Measurements from ENCODE around the gene OPRD1.

The OPRD1 gene

GRCh38 chr1:28835237-28835650 lies 23.3 kb downstream of the OPRD1 start:
- no peak for TF ChIP-seq FOXM1 (IDR thresholded peaks at IDR 0.05; ENCODE audit: borderline replicate concordance, low read depth)
- TF ChIP-seq NFIC (IDR thresholded peaks at IDR 0.05) = peak; percentile 53; the same call in 1 of the 2 replicates

- TF ChIP-seq ZBTB7A (IDR thresholded peaks at IDR 0.05; ENCODE audit: low read depth) = no peak
Observed at GRCh38 chr1:28836421-28836956, 24.5 kb downstream of the OPRD1 start.

GRCh38 chr1:28840928-28841544 lies 29.1 kb downstream of the OPRD1 start:
- TF ChIP-seq CREB1 (IDR thresholded peaks at IDR 0.05; ENCODE audit: low read depth) (no peak), RAD21 (IDR thresholded peaks at IDR 0.05; ENCODE audit: low read depth) (no peak)

GRCh38 chr1:28845786-28846543 lies 34.0 kb downstream of the OPRD1 start:
- TF ChIP-seq EP300 (IDR thresholded peaks at IDR 0.05; ENCODE audit: borderline replicate concordance) (no peak), RAD21 (IDR thresholded peaks at IDR 0.05; ENCODE audit: low read depth) (peak; percentile 33; the same call in 1 of the 2 replicates)

- TF ChIP-seq CEBPB (IDR thresholded peaks at IDR 0.05) (no peak), EGR1 (IDR thresholded peaks at IDR 0.05) (no peak), FOXM1 (IDR thresholded peaks at IDR 0.05; ENCODE audit: borderline replicate concordance, low read depth) (no peak), NFIC (IDR thresholded peaks at IDR 0.05) (no peak), MAX (IDR thresholded peaks at IDR 0.05) (no peak), CREB1 (IDR thresholded peaks at IDR 0.05; ENCODE audit: low read depth) (no peak), USF1 (IDR thresholded peaks at IDR 0.05) (no peak), YY1 (IDR thresholded peaks at IDR 0.05; ENCODE audit: low read depth) (no peak), TEAD4 (IDR thresholded peaks at IDR 0.05) (no peak), EP300 (IDR thresholded peaks at IDR 0.05; ENCODE audit: borderline replicate concordance) (no peak), TCF12 (IDR thresholded peaks at IDR 0.05; ENCODE audit: low read depth) (no peak), TAF1 (IDR thresholded peaks at IDR 0.05; ENCODE audit: low read depth) (no peak), REST (IDR thresholded peaks at IDR 0.05; ENCODE audit: low read depth) (no peak), ZBTB7A (IDR thresholded peaks at IDR 0.05; ENCODE audit: low read depth) (no peak), RAD21 (IDR thresholded peaks at IDR 0.05; ENCODE audit: low read depth) (no peak)
Observed at GRCh38 chr1:28848416-28848815, 36.4 kb downstream of the OPRD1 start.

GRCh38 chr1:28853093-28853742 lies 41.2 kb downstream of the OPRD1 start:
- no peak for TF ChIP-seq NFIC (IDR thresholded peaks at IDR 0.05)
- peak; percentile 32; the same call in 1 of the 2 replicates for TF ChIP-seq USF1 (IDR thresholded peaks at IDR 0.05)
- no peak for TF ChIP-seq TAF1 (IDR thresholded peaks at IDR 0.05; ENCODE audit: low read depth)
- TF ChIP-seq REST (IDR thresholded peaks at IDR 0.05; ENCODE audit: low read depth) = no peak
- no peak for TF ChIP-seq FOXM1 (IDR thresholded peaks at IDR 0.05; ENCODE audit: borderline replicate concordance, low read depth)
- no peak for TF ChIP-seq EGR1 (IDR thresholded peaks at IDR 0.05)
- TF ChIP-seq TEAD4 (IDR thresholded peaks at IDR 0.05) = no peak
- no peak for TF ChIP-seq CREB1 (IDR thresholded peaks at IDR 0.05; ENCODE audit: low read depth)

All from Ishikawa (cell line).